ENCODE results near the gene TPM2. TPM values are rescaled to one million over a fixed set of nuclear protein-coding genes. Genes with fewer than 3 reads are reported as not detected.
A peak's percentile ranks its signal among the peaks of the same experiment; 100 is the strongest.

The TPM2 gene
- total and polyA plus RNA-seq, 10 of the 15 experiments (the other 5 are each of a cell fraction or from before 2014, with no cell fraction given): 0.11 to 9.3 (median 1.1) TPM

GRCh38 chr9:35731415-35732184 lies 41.9 kb upstream of the TPM2 start (continued):
- TF ChIP-seq PRDM15 (CRISPR knock-in tag; IDR thresholded peaks at IDR 0.05) (no peak), HCFC1 (IDR thresholded peaks at IDR 0.05; ENCODE audit: low read length) (no peak), REST (IDR thresholded peaks at IDR 0.05; ENCODE audit: low read depth, low read length) (no peak), RELA (IDR thresholded peaks at IDR 0.05; ENCODE audit: borderline replicate concordance, partially characterized antibody) (no peak), ZZZ3 (IDR thresholded peaks at IDR 0.05; ENCODE audit: control insufficient read depth, insufficient read length, low read depth) (no peak), POLR2AphosphoS5 (IDR thresholded peaks at IDR 0.05; ENCODE audit: low read length) (peak; percentile 19; the same call in 1 of the 2 replicates), MXI1 (IDR thresholded peaks at IDR 0.05; ENCODE audit: low read depth, low read length) (no peak; the same call in 1 of the 2 replicates), WRNIP1 (IDR thresholded peaks at IDR 0.05; ENCODE audit: borderline replicate concordance, low read depth, low read length) (no peak), PML (IDR thresholded peaks at IDR 0.05; ENCODE audit: low read length) (no peak), POU2F2 (IDR thresholded peaks at IDR 0.05; ENCODE audit: borderline replicate concordance, low read depth, low read length) (no peak), SIN3A (IDR thresholded peaks at IDR 0.05; ENCODE audit: low read depth, low read length) (no peak), SMARCA5 (IDR thresholded peaks at IDR 0.05) (0 out of 2 replicates have a peak, but pooled peaks have one; percentile 69), LARP7 (IDR thresholded peaks at IDR 0.05) (peak; percentile 75), ASH2L (IDR thresholded peaks at IDR 0.05; ENCODE audit: borderline replicate concordance, low read depth) (no peak), HDAC6 (IDR thresholded peaks at IDR 0.05; ENCODE audit: unreplicated experiment) (no peak), STAT1 (conservative IDR thresholded peaks at IDR 0.05) (no peak), ZBTB33 (IDR thresholded peaks at IDR 0.05) (no peak), MYB (IDR thresholded peaks at IDR 0.05; ENCODE audit: borderline replicate concordance, low read depth, low read length) (no peak), SP1 (IDR thresholded peaks at IDR 0.05; ENCODE audit: low read depth, low read length) (no peak), MTA2 (IDR thresholded peaks at IDR 0.05; ENCODE audit: low read depth) (0 out of 2 replicates have a peak, but pooled peaks have one; percentile 10), JUNB (IDR thresholded peaks at IDR 0.05) (no peak), GABPA (IDR thresholded peaks at IDR 0.05; ENCODE audit: low read depth) (no peak), TAF1 (IDR thresholded peaks at IDR 0.05; ENCODE audit: borderline replicate concordance, low read depth, low read length) (no peak), ZNF217 (IDR thresholded peaks at IDR 0.05) (no peak)
